K562 (cell line): ENCODE measurements around the gene KIAA0825. TPM values are rescaled to one million over a fixed set of nuclear protein-coding genes. Genes with fewer than 3 reads are reported as not detected.

Experiments
- CREM ChIP-seq: IDR thresholded peaks from 2 replicates; pipeline ENCODE4 v1.6.1; 2014; ENCODE audit warnings: antibody characterized with exemption, low read depth
- EGR1 ChIP-seq: fragments of 450-650 bp; conservative IDR thresholded peaks from 2 replicates; pipeline ENCODE4 v1.6.1; 2017; ENCODE audit warnings: mild to moderate bottlenecking
- LEF1 ChIP-seq: fragments of 450-650 bp; IDR thresholded peaks from 2 replicates; pipeline ENCODE4 v1.6.1; 2016; ENCODE audit warnings: mild to moderate bottlenecking
- MEF2A ChIP-seq: IDR thresholded peaks from 2 replicates; pipeline ENCODE4 v1.6.1; 2011; ENCODE audit warnings: low read depth, mild to moderate bottlenecking, low read length, moderate library complexity; ENCODE audit not compliant: control insufficient read depth
- MEF2D ChIP-seq: conservative IDR thresholded peaks from 2 replicates; pipeline ENCODE4 v1.6.1; 2016; ENCODE audit warnings: low read depth, missing genetic modification characterization, missing compliant biosample characterization
- NR2C2 ChIP-seq, 2 experiments: fragments of 200-800 bp in 1 of 2; sonication (Bioruptor generic) in 1 of 2; sonication (generic) in 1 of 2; formaldehyde crosslinking in 1 of 2; IDR thresholded peaks; 2 replicates each; pipeline versions ENCODE4 v1.6.1 to v1.8.0; 2016 to 2022; ENCODE audit warnings: mild to moderate bottlenecking in 1 of 2, missing compliant biosample characterization in 1 of 2, missing genetic modification characterization in 1 of 2, missing genetic modification reagents in 1 of 2
- POLR2AphosphoS5 ChIP-seq: IDR thresholded peaks from 2 replicates; pipeline ENCODE4 v1.6.1; 2011; ENCODE audit warnings: mild to moderate bottlenecking, low read depth, low read length, moderate library complexity; ENCODE audit not compliant: control insufficient read depth, insufficient read depth
- POLR2G ChIP-seq: fragments of 200-400 bp; formaldehyde crosslinking; IDR thresholded peaks from 2 replicates; pipeline ENCODE4 v1.6.1; 2017; ENCODE audit warnings: low read depth, mild to moderate bottlenecking, antibody characterized with exemption, low read length, moderate library complexity
- PRMT5 ChIP-seq: sonication (generic); formaldehyde crosslinking; IDR thresholded peaks from 2 replicates; pipeline ENCODE4 v1.5.0; 2020; ENCODE audit warnings: missing genetic modification reagents
- RB1 ChIP-seq: fragments of 450-650 bp; IDR thresholded peaks from 2 replicates; pipeline ENCODE4 v1.6.1; 2017; ENCODE audit warnings: low read depth, mild to moderate bottlenecking
- SP1 ChIP-seq: sonication (generic); formaldehyde crosslinking; IDR thresholded peaks from 2 replicates; pipeline ENCODE4 v1.8.1; 2022; ENCODE audit warnings: mild to moderate bottlenecking, missing genetic modification reagents
- TRIM25 ChIP-seq: fragments of 450-650 bp; IDR thresholded peaks from 2 replicates; pipeline ENCODE4 v1.7.0; 2016; ENCODE audit warnings: borderline replicate concordance
- TSHZ1 ChIP-seq: fragments of 250-450 bp; sonication (Bioruptor Pico); IDR thresholded peaks from 2 replicates; pipeline ENCODE4 v1.4.0; 2020; ENCODE audit warnings: mild to moderate bottlenecking, moderate library complexity
- USF1 ChIP-seq: sonication (generic); formaldehyde crosslinking; IDR thresholded peaks from 2 replicates; pipeline ENCODE4 v1.9.0; 2022; ENCODE audit warnings: mild to moderate bottlenecking, missing genetic modification reagents
- ZBTB17 ChIP-seq: fragments of 450-650 bp; formaldehyde crosslinking; IDR thresholded peaks from 2 replicates; pipeline ENCODE4 v1.4.0; 2020; ENCODE audit warnings: mild to moderate bottlenecking
- ZNF583 ChIP-seq: fragments of 250-450 bp; sonication (Bioruptor Pico); IDR thresholded peaks from 2 replicates; pipeline ENCODE4 v1.4.0; 2020
- ZNF589 ChIP-seq: fragments of 200-800 bp; sonication (Bioruptor generic); IDR thresholded peaks from 2 replicates; pipeline ENCODE4 v1.6.1; 2016; ENCODE audit warnings: low read depth, missing genetic modification characterization, missing compliant biosample characterization
- ZNF717 ChIP-seq: fragments of 250-450 bp; sonication (Bioruptor Pico); IDR thresholded peaks from 2 replicates; pipeline ENCODE4 v1.5.0; 2021
- ZNF75A ChIP-seq: fragments of 450-650 bp; formaldehyde crosslinking; IDR thresholded peaks from 2 replicates; pipeline ENCODE4 v1.4.0; 2020; ENCODE audit warnings: mild to moderate bottlenecking
- polyA plus RNA-seq, 8 experiments: library from polyadenylated mRNA; depleted of rRNA in 4 of 8; stranded (reverse) in 5 of 8; unstranded in 3 of 8; fragments of >200 nt; fragmentation: Nextera tagmentation in 2 of 8; fragmentation: Illumina TruSeq in 1 of 8; extraction: Ambion mirVana in 2 of 8; extraction: Trizol in 1 of 8; gene quantifications; 2 replicates each; pipeline versions ENCODE4 v1.2.1 to v1.2.3, GENCODE V29; 2011 to 2014; ENCODE audit warnings: inconsistent platforms in 1 of 8, missing spikeins in 1 of 8
- total RNA-seq, 7 experiments: library from RNA; depleted of rRNA in 6 of 7; stranded (reverse); fragments of >200 nt in 6 of 7; fragmentation: Illumina TruSeq in 2 of 7; extraction: Trizol in 2 of 7; gene quantifications; 2 replicates each; pipeline versions ENCODE4 v1.2.1 to v1.2.3, GENCODE V29; 2011 to 2021; ENCODE audit warnings: low replicate concordance in 1 of 7
- TF ChIP-seq, protein P1 (sequence below): fragments of 450-650 bp; IDR thresholded peaks from 2 replicates; pipeline ENCODE4 v1.6.1; 2014; ENCODE audit warnings: low read depth, mild to moderate bottlenecking, moderate library complexity, borderline replicate concordance
- TF ChIP-seq, protein P2 (sequence below): fragments of 450-650 bp; formaldehyde crosslinking; IDR thresholded peaks from 2 replicates; pipeline ENCODE4 v1.4.0; 2020; ENCODE audit warnings: mild to moderate bottlenecking

KIAA0825 gene
- total and polyA plus RNA-seq, 9 of the 15 experiments (the other 6 are each of a cell fraction or from before 2014, with no cell fraction given) = 0.05 to 0.36 (median 0.16) TPM; not detected in 1

GRCh38 chr5:94618029-94618492, 343 bp downstream of the KIAA0825 start (continued):
- TF ChIP-seq, protein P1, sequence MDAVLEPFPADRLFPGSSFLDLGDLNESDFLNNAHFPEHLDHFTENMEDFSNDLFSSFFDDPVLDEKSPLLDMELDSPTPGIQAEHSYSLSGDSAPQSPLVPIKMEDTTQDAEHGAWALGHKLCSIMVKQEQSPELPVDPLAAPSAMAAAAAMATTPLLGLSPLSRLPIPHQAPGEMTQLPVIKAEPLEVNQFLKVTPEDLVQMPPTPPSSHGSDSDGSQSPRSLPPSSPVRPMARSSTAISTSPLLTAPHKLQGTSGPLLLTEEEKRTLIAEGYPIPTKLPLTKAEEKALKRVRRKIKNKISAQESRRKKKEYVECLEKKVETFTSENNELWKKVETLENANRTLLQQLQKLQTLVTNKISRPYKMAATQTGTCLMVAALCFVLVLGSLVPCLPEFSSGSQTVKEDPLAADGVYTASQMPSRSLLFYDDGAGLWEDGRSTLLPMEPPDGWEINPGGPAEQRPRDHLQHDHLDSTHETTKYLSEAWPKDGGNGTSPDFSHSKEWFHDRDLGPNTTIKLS = 0 out of 2 replicates have a peak, but pooled peaks have one; percentile 55
- TF ChIP-seq EGR1 (peak; percentile 73), POLR2G (no peak), TRIM25 (no peak), NR2C2 (CRISPR knock-in tag; IDR thresholded peaks at IDR 0.05) (no peak), NR2C2 (tag; IDR thresholded peaks at IDR 0.05) (0 out of 2 replicates have a peak, but pooled peaks have one; percentile 94), PRMT5 (no peak), USF1 (CRISPR knock-in tag) (no peak), ZNF583 (CRISPR knock-in tag) (no peak), ZNF717 (CRISPR knock-in tag) (no peak), MEF2A (no peak), ZNF589 (CRISPR knock-in tag) (0 out of 2 replicates have a peak, but pooled peaks have one; percentile 28), ZBTB17 (CRISPR knock-in tag) (no peak), SP1 (peak; percentile 51; the same call in 1 of the 2 replicates), CREM (0 out of 2 replicates have a peak, but pooled peaks have one; percentile 31), POLR2AphosphoS5 (peak; percentile 60), MEF2D (tag) (no peak), RB1 (no peak), LEF1 (no peak), TSHZ1 (CRISPR knock-in tag) (no peak), ZNF75A (CRISPR knock-in tag) (no peak)
- TF ChIP-seq, protein P2, sequence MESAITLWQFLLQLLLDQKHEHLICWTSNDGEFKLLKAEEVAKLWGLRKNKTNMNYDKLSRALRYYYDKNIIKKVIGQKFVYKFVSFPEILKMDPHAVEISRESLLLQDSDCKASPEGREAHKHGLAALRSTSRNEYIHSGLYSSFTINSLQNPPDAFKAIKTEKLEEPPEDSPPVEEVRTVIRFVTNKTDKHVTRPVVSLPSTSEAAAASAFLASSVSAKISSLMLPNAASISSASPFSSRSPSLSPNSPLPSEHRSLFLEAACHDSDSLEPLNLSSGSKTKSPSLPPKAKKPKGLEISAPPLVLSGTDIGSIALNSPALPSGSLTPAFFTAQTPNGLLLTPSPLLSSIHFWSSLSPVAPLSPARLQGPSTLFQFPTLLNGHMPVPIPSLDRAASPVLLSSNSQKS = no peak
